Urothelium cell line (cell line): ENCODE data around the gene BBS7.

ENCODE experiments used
- DNase-seq: peaks from one replicate; pipeline ENCODE4 v3.0.0; 2011; ENCODE audit warnings: low spot score, mixed read lengths
- FAIRE-seq: peaks from 2 replicates; lab custom pipeline; 2011; peaks lifted over from hg19 to GRCh38; lab: Jason Lieb, UNC

BBS7 gene

GRCh38 chr4:121794505-121795188 lies 75.6 kb downstream of the BBS7 start:
- DNase-seq: no peak

GRCh38 chr4:121792966-121793365 lies 77.3 kb downstream of the BBS7 start:
- no peak for FAIRE-seq

More at GRCh38 chr4:121794505-121795188, 75.6 kb downstream of the BBS7 start:
- FAIRE-seq: no peak

GRCh38 chr4:121791481-121791880 lies 78.8 kb downstream of the BBS7 start:
- peak; percentile 46 for DNase-seq

More at GRCh38 chr4:121792966-121793365, 77.3 kb downstream of the BBS7 start:
- no peak for DNase-seq

DNA sequence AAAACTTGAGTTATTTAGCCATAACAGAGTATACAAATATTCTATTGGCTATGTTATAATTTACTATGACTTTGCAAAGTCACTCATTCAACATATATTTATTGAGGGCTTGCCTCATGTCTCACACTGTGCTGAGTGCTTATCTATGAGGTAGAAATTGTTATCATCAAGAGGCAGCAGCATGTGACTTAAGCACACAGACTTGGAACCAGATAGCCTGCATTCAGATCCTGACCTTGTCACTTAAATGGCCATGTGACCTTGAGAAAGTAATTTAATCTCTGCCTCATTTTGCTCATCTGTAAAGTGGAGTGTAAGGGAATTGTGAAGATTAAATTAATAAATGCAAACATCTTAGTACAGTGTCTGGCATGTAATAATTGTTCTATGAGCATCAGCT lies 79.3 kb downstream of the BBS7 start:
- FAIRE-seq: no peak
- DNase-seq: no peak

More at GRCh38 chr4:121791481-121791880, 78.8 kb downstream of the BBS7 start:
- FAIRE-seq: no peak

- peak; percentile 30 for DNase-seq
Observed at GRCh38 chr4:121789960-121790829, 80.1 kb downstream of the BBS7 start.

GRCh38 chr4:121789455-121789854 lies 80.8 kb downstream of the BBS7 start:
- FAIRE-seq: no peak
- DNase-seq: no peak

More at GRCh38 chr4:121789960-121790829, 80.1 kb downstream of the BBS7 start:
- no peak for FAIRE-seq

DNA sequence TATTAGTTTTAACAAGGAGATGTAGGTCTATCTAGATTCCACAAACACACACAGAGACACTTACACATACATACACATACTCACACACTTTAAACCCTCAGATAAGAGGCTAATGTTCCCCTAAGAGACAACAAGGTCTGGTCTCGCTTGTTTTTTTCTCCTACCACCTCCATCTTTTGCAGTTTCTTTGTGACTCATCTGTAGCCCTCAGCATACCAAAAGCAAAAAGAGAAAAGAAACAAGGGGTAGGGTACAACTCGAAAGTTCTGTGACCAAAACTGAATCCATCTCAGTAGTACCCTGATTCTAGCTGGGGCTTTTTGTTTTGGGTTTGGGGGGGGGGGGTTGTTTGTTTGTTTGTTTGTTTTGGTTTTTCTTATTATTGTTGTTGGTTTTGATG lies 81.4 kb downstream of the BBS7 start:
- FAIRE-seq (no peak), DNase-seq (no peak)

- no peak for FAIRE-seq
- no peak for DNase-seq
Observed at GRCh38 chr4:121786221-121786620, 84.1 kb downstream of the BBS7 start.

GRCh38 chr4:121785479-121785878 lies 84.8 kb downstream of the BBS7 start:
- no peak for FAIRE-seq

DNA sequence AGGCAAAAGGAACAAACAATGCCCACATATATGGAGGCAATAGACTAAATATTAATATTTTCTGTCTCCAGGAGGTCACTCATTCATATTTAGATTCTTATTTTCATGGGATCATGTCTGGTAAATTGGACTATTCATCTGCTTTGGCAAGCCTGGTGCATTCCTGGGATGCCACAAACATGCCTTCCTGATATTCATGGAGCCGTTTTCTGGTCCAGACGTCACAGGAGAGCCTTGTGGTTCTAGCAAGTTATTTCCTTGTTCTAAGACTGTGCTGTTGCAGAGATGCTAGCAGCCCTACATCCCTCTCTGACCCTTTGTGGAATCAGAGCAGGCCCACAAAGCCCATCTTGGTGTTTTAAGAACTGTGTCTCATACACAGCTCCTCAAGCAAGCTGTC lies 85.3 kb downstream of the BBS7 start:
- DNase-seq: peak; percentile 75
- no peak for FAIRE-seq

More at GRCh38 chr4:121785479-121785878, 84.8 kb downstream of the BBS7 start:
- peak; percentile 24 for DNase-seq

GRCh38 chr4:121784401-121784800 lies 85.9 kb downstream of the BBS7 start:
- DNase-seq (no peak), FAIRE-seq (no peak)

GRCh38 chr4:121783210-121783609 lies 87.1 kb downstream of the BBS7 start:
- no peak for FAIRE-seq
- DNase-seq: no peak

DNA sequence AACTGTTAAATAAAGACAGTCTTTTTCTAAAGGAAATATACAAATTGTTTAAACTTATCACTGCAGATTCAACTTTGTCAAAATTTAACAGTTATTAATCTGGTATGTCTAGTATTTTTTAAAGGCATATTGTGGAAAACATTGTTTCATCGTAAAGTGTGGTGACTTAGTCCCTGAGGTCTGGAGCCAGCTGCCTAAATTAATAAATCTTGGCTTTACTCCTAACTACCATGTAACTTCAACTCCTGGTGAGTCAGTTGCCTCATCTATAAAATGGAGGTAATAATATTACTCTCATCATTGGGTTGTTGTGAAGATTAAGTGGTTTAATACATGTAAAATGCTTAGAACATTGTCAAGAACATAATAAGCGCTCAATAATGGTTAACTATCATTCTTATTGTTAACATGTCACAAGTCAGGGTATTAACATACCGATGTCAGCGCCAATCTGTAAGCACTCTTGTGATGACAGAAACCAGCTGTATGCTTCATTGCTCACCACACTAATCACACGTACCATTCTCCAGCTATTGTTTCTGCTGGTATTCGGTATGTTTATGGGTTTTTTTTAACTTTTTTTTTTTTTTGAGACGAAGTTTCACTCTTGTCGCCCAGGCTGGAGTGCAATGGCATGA lies 91.2 kb downstream of the BBS7 start:
- FAIRE-seq: no peak
- no peak for DNase-seq

GRCh38 chr4:121777625-121778024 lies 92.6 kb downstream of the BBS7 start:
- DNase-seq (no peak), FAIRE-seq (no peak)

- DNase-seq: no peak
- no peak for FAIRE-seq
Observed at GRCh38 chr4:121776610-121777401, 93.5 kb downstream of the BBS7 start.
